K562 (cell line): Measurements from ENCODE around the gene SYT1. TPM values are rescaled to one million over a fixed set of nuclear protein-coding genes. Genes with fewer than 3 reads are reported as not detected.

ENCODE experiments used
- ATAC-seq: fragments of 200-7000 bp; cut with Tn5 transposase; 3 replicates; pipeline ENCODE4 v1.9.1; 2020; ENCODE audit warnings: moderate library complexity
- BruUV-seq: library from RNA; stranded (reverse); fragments of 400-500 nt; replicated peaks from 2 replicates; lab custom pipeline; 2021; lab: Mats Ljungman, UMichigan
- CTCF ChIA-PET: fragments of 300-600 bp; formaldehyde crosslinking; extraction: SDS; loops from one replicate; lab custom pipeline; 2021; ENCODE audit warnings: low intra/inter-chr PET ratio; lab: Yijun Ruan, JAX
- POLR2A ChIA-PET: fragments of 300-600, 350-650 bp; sonication (Branson Sonifier 250); formaldehyde crosslinking; extraction: SDS; loops from one replicate; lab custom pipeline; 2021; ENCODE audit warnings: antibody characterized with exemption, inconsistent platforms; lab: Yijun Ruan, JAX
- DNase-seq, 4 experiments: peaks; one replicate each; pipeline versions ENCODE4 v3.0.0 to v3.0.0-alpha.2; 2011 to 2018; ENCODE audit warnings: low spot score in 3 of 4, mixed read lengths in 3 of 4; ENCODE audit errors: extremely low read depth in 1 of 4
- FAIRE-seq: peaks from 2 replicates; lab custom pipeline; 2011; peaks lifted over from hg19 to GRCh38; lab: Jason Lieb, UNC
- H2AFZ ChIP-seq: 2 replicates; pipeline ENCODE4 v1.6.0; 2011; ENCODE audit warnings: low read depth, low read length, control low read depth, inconsistent platforms
- H3K27ac ChIP-seq: fragments of 200-600 bp; 3 replicates; pipeline ENCODE4 v1.8.0; 2011; ENCODE audit warnings: low read depth, mild to moderate bottlenecking, control low read depth, inconsistent platforms, low read length, moderate library complexity, mixed read lengths; ENCODE audit errors: extremely low read depth
- H3K27me3 ChIP-seq, 2 experiments: fragments of 300-600 bp in 1 of 2; 2 replicates in 1 of 2; 3 replicates in 1 of 2; pipeline versions ENCODE4 v1.6.0 to v1.8.0; 2011; ENCODE audit warnings: inconsistent platforms in 2 of 2, low read length in 2 of 2, mild to moderate bottlenecking in 1 of 2, mixed read lengths in 1 of 2, moderate library complexity in 1 of 2; ENCODE audit not compliant: control insufficient read depth in 2 of 2, insufficient read depth in 2 of 2
- H3K36me3 ChIP-seq: fragments of 300-600 bp; 3 replicates; pipeline ENCODE4 v1.8.0; 2011; ENCODE audit warnings: mild to moderate bottlenecking, low read length, inconsistent platforms; ENCODE audit not compliant: control insufficient read depth, insufficient read depth
- H3K4me1 ChIP-seq, 2 experiments: fragments of 200-600 bp in 1 of 2; replicated peaks in 1 of 2; 2 replicates in 1 of 2; 3 replicates in 1 of 2; pipeline versions ENCODE4 v1.5.1 to v1.8.0; 2011; ENCODE audit warnings: inconsistent platforms in 2 of 2, low read length in 2 of 2, mild to moderate bottlenecking in 1 of 2, mixed read lengths in 1 of 2, moderate library complexity in 1 of 2; ENCODE audit not compliant: control insufficient read depth in 2 of 2, insufficient read depth in 2 of 2
- H3K4me2 ChIP-seq: 2 replicates; pipeline ENCODE4 v1.6.1; 2011; ENCODE audit warnings: low read length, control low read depth, inconsistent platforms, mixed read lengths; ENCODE audit not compliant: insufficient read depth
- H3K4me3 ChIP-seq: fragments of 200-600 bp; sonication (generic), shearing (Covaris generic); 2 replicates; pipeline ENCODE4 v1.5.1; 2016; ENCODE audit warnings: control low read depth, inconsistent platforms
- H3K79me2 ChIP-seq: fragments of 200-600 bp; 3 replicates; pipeline ENCODE4 v1.8.0; 2011; ENCODE audit warnings: low read length, inconsistent platforms; ENCODE audit not compliant: control insufficient read depth, insufficient read depth
- H3K9ac ChIP-seq, 2 experiments: 2 replicates each; pipeline versions ENCODE4 v1.6.0 to v1.6.1; 2011; ENCODE audit warnings: low read depth in 2 of 2, low read length in 2 of 2, control low read depth in 1 of 2, inconsistent platforms in 1 of 2, mild to moderate bottlenecking in 1 of 2, mixed read lengths in 1 of 2; ENCODE audit not compliant: insufficient read depth in 1 of 2
- H3K9me1 ChIP-seq: one replicate; pipeline ENCODE4 v1.6.0; 2011; ENCODE audit warnings: inconsistent platforms, mild to moderate bottlenecking, low read length, moderate library complexity; ENCODE audit not compliant: control insufficient read depth, insufficient read depth
- H3K9me3 ChIP-seq: replicated peaks from 2 replicates; pipeline ENCODE4 v1.5.1; 2011; ENCODE audit warnings: low read depth, low read length, inconsistent platforms; ENCODE audit not compliant: control insufficient read depth, insufficient read depth
- H4K20me1 ChIP-seq: replicated peaks from 2 replicates; pipeline ENCODE4 v1.6.1; 2011; ENCODE audit warnings: low read length, inconsistent platforms, mixed read lengths; ENCODE audit not compliant: control insufficient read depth, insufficient read depth
- ARNT ChIP-seq, 2 experiments: fragments of 450-650 bp; IDR thresholded peaks; 2 replicates each; pipeline ENCODE4 v1.6.1; 2016; ENCODE audit warnings: mild to moderate bottlenecking in 1 of 2
- CBX8 ChIP-seq: fragments of 200-600 bp; sonication (generic); IDR thresholded peaks from 2 replicates; pipeline ENCODE4 v1.6.1; 2012; ENCODE audit warnings: borderline replicate concordance, mixed run types, low read depth, mild to moderate bottlenecking, moderate library complexity, mixed read lengths, low read length, control low read depth, inconsistent platforms; ENCODE audit not compliant: poor library complexity, severe bottlenecking; ENCODE audit errors: extremely low read depth
- E4F1 ChIP-seq: fragments of 250-450 bp; sonication (Bioruptor Pico); IDR thresholded peaks from 2 replicates; pipeline ENCODE4 v1.5.0; 2021; ENCODE audit warnings: mild to moderate bottlenecking, borderline replicate concordance
- FOS ChIP-seq: IDR thresholded peaks from 3 replicates; pipeline ENCODE4 v1.6.1; 2011; ENCODE audit not compliant: insufficient read length; ENCODE audit errors: extremely low read depth
- FOSL1 ChIP-seq: fragments of 200-800 bp; sonication (Bioruptor generic); conservative IDR thresholded peaks from 2 replicates; pipeline ENCODE4 v1.6.1; 2016; ENCODE audit warnings: missing genetic modification characterization, missing compliant biosample characterization
- HMG20B ChIP-seq: fragments of 250-450 bp; sonication (Bioruptor Pico); IDR thresholded peaks from 2 replicates; pipeline ENCODE4 v1.5.0; 2021; ENCODE audit warnings: mild to moderate bottlenecking
- MAZ ChIP-seq, 2 experiments: fragments of 450-650 bp in 1 of 2; sonication (generic) in 1 of 2; formaldehyde crosslinking; IDR thresholded peaks in 1 of 2; conservative IDR thresholded peaks in 1 of 2; 2 replicates each; pipeline versions ENCODE4 v1.4.0 to v1.5.0; 2020; ENCODE audit warnings: mild to moderate bottlenecking in 1 of 2, missing genetic modification reagents in 1 of 2
- PATZ1 ChIP-seq: fragments of 250-450 bp; sonication (Bioruptor Pico); IDR thresholded peaks from 2 replicates; pipeline ENCODE4 v1.5.0; 2020; ENCODE audit warnings: mild to moderate bottlenecking, borderline replicate concordance
- SNRNP70 ChIP-seq: fragments of 200-400 bp; formaldehyde crosslinking; optimal IDR thresholded peaks from 2 replicates; pipeline ENCODE3; 2017; ENCODE audit warnings: low read depth, low read length
- TEAD4 ChIP-seq, 2 experiments: sonication (generic) in 1 of 2; formaldehyde crosslinking in 1 of 2; IDR thresholded peaks; 2 replicates each; pipeline versions ENCODE4 v1.6.1 to v1.8.0; 2012 to 2022; ENCODE audit warnings: borderline replicate concordance in 1 of 2, inconsistent platforms in 1 of 2, low read length in 1 of 2, mild to moderate bottlenecking in 1 of 2, missing genetic modification reagents in 1 of 2
- ZNF217 ChIP-seq: sonication (generic); formaldehyde crosslinking; IDR thresholded peaks from 2 replicates; pipeline ENCODE4 v1.8.0; 2022; ENCODE audit warnings: mild to moderate bottlenecking, missing genetic modification reagents
- ZNF263 ChIP-seq: sonication (generic); formaldehyde crosslinking; IDR thresholded peaks from 2 replicates; pipeline ENCODE4 v1.8.0; 2022; ENCODE audit warnings: mild to moderate bottlenecking, missing genetic modification reagents, borderline replicate concordance
- ZNF518B ChIP-seq: fragments of 250-450 bp; sonication (Bioruptor Pico); IDR thresholded peaks from 2 replicates; pipeline ENCODE4 v1.5.0; 2021; ENCODE audit warnings: mild to moderate bottlenecking, moderate library complexity
- WGBS: fragments of 100-300 bp; shearing (Covaris generic); methylation state at CpG from one replicate; pipeline ENCODE4 v1.1.6; 2016; ENCODE audit warnings: low coverage, mixed read lengths; ENCODE audit not compliant: insufficient coverage; ENCODE audit errors: missing lambda C conversion rate; 5-methylcytosine and 5-hydroxymethylcytosine counted together
- in situ Hi-C: fragments of 300-500 bp; cut with MboI; formaldehyde crosslinking; loops from 4 replicates; pipeline ENCODE4 v1.15.0; 2018; ENCODE audit warnings: inconsistent platforms, mixed read lengths
- intact Hi-C: fragments of 100-400 bp; cut with micrococcal nuclease; formaldehyde crosslinking; loops from 2 replicates; pipeline ENCODE4 v1.14.2; 2022
- polyA plus RNA-seq, 8 experiments: library from polyadenylated mRNA; depleted of rRNA in 4 of 8; stranded (reverse) in 5 of 8; unstranded in 3 of 8; fragments of >200 nt; fragmentation: Nextera tagmentation in 2 of 8; fragmentation: Illumina TruSeq in 1 of 8; extraction: Ambion mirVana in 2 of 8; extraction: Trizol in 1 of 8; gene quantifications; 2 replicates each; pipeline versions ENCODE4 v1.2.1 to v1.2.3, GENCODE V29; 2011 to 2014; ENCODE audit warnings: inconsistent platforms in 1 of 8, missing spikeins in 1 of 8
- total RNA-seq, 7 experiments: library from RNA; depleted of rRNA in 6 of 7; stranded (reverse); fragments of >200 nt in 6 of 7; fragmentation: Illumina TruSeq in 2 of 7; extraction: Trizol in 2 of 7; gene quantifications; 2 replicates each; pipeline versions ENCODE4 v1.2.1 to v1.2.3, GENCODE V29; 2011 to 2021; ENCODE audit warnings: low replicate concordance in 1 of 7

Gene SYT1
- total and polyA plus RNA-seq, 9 of the 15 experiments (the other 6 are each of a cell fraction or from before 2014, with no cell fraction given) = 0.03 to 0.13 (median 0.07) TPM; not detected in 4

GRCh38 chr12:79294590-79294989, 430.0 kb downstream of the SYT1 start:
- no peaks in the 10 kb centered on the region for H4K20me1 ChIP-seq
- DNase-seq (no peak), ATAC-seq (no peak), FAIRE-seq (no peak)
- no peaks in the 10 kb centered on the region for H3K79me2 ChIP-seq
- H2AFZ ChIP-seq = no peak overlapping the region
- BruUV-seq = no TSS peak
- no peaks in the 10 kb centered on the region for H3K36me3 ChIP-seq
- no peak overlapping the region for H3K9ac ChIP-seq
- 6% methylated on average over 2 of the region's 2 CpGs for WGBS
- no peaks in the 10 kb centered on the region for H3K9me3 ChIP-seq
- H3K4me3 ChIP-seq = no peak overlapping the region
- H3K27me3 ChIP-seq = no peaks in the 10 kb centered on the region
- ChIA-PET POLR2A (no interaction called here), CTCF (no interaction called here)
- intact Hi-C loops = no loop called here
- no peaks in the 10 kb centered on the region for H3K4me1 ChIP-seq
- in situ Hi-C loops = no loop called here
- no peak overlapping the region for H3K4me2 ChIP-seq
- H3K9me1 ChIP-seq = no peaks in the 10 kb centered on the region
- no peak overlapping the region for H3K27ac ChIP-seq
- TF ChIP-seq ZNF263 (CRISPR knock-in tag) = no peak
- no peak for TF ChIP-seq SNRNP70
- no peak for TF ChIP-seq PATZ1 (CRISPR knock-in tag)
- TF ChIP-seq ZNF518B (CRISPR knock-in tag) = no peak
- TF ChIP-seq TEAD4 (IDR thresholded peaks at IDR 0.05; ENCODE audit: low read length) = no peak
- no peak for TF ChIP-seq TEAD4 (CRISPR knock-in tag; IDR thresholded peaks at IDR 0.05; ENCODE audit: borderline replicate concordance)
- TF ChIP-seq FOS = no peak
- TF ChIP-seq HMG20B (CRISPR knock-in tag) = no peak
- TF ChIP-seq MAZ (CRISPR knock-in tag; conservative IDR thresholded peaks at IDR 0.05 in 1 of 2, IDR thresholded peaks at IDR 0.05 in 1 of 2) = no peak
- no peak for TF ChIP-seq E4F1 (CRISPR knock-in tag)
- TF ChIP-seq ARNT (IDR thresholded peaks at IDR 0.05) = no peak
- TF ChIP-seq CBX8 = no peak
- TF ChIP-seq FOSL1 (tag) = no peak
- no peak for TF ChIP-seq ZNF217 (CRISPR knock-in tag)
